SK-N-MC (cell line): ENCODE data around the gene COQ7.

Experiments used
- EZH2 ChIP-seq: fragments of 200-600 bp; sonication (generic); IDR thresholded peaks from one replicate; pipeline ENCODE4 v1.6.1; 2017; ENCODE audit warnings: antibody characterized with exemption
- FOXP2 ChIP-seq: optimal IDR thresholded peaks from 2 replicates; pipeline ENCODE3; 2011; ENCODE audit warnings: mild to moderate bottlenecking, moderate library complexity; ENCODE audit not compliant: insufficient read depth; ENCODE audit errors: extremely low read length, control extremely low read depth
- POLR2AphosphoS5 ChIP-seq: IDR thresholded peaks from 2 replicates; pipeline ENCODE4 v1.6.1; 2012; ENCODE audit warnings: mild to moderate bottlenecking, low read depth, low read length, borderline replicate concordance

- TF ChIP-seq POLR2AphosphoS5 (no peak), FOXP2 (no peak), EZH2 (no peak)
These were observed 48.0 kb downstream of the COQ7 start for GRCh38 chr16:19115148-19116021.
